NCI-H1436 treated with DMSO at 0.1 percent for 48 hours (cell line): ENCODE results near the gene PTX4.
"Not testable (repeated sequence)": the region's sequence is repeated elsewhere in the genome, so short reads cannot be mapped to it uniquely, and the experiment has no call there.

Experiments
- DNase-seq: peaks from one replicate; lab custom pipeline; 2025; lab: John Stamatoyannopoulos, UW

Gene PTX4

GRCh38 chr16:1481906-1482835 lies 6.6 kb downstream of the PTX4 start:
- DNase-seq: no peak

GRCh38 chr16:1478937-1479336 lies 9.8 kb downstream of the PTX4 start:
- not testable (repeated sequence) for DNase-seq

GRCh38 chr16:1477033-1477432 lies 11.7 kb downstream of the PTX4 start:
- DNase-seq: no peak

- DNase-seq: no peak
Measured at GRCh38 chr16:1475552-1476114, 13.1 kb downstream of the PTX4 start.

- no peak for DNase-seq
Measured at GRCh38 chr16:1474796-1475551, 13.8 kb downstream of the PTX4 start, which contains the start of gene CLCN7. CLCN7 (minus strand) TSS chr16:1475028; CDS start chr16:1474974, 54 bp downstream.

GRCh38 chr16:1474082-1474795 lies 14.5 kb downstream of the PTX4 start:
- DNase-seq: no peak

- no peak for DNase-seq
Measured at GRCh38 chr16:1472974-1473373, 15.8 kb downstream of the PTX4 start.

GRCh38 chr16:1471569-1472194 lies 17.1 kb downstream of the PTX4 start:
- DNase-seq: no peak

GRCh38 chr16:1470481-1471251 lies 18.1 kb downstream of the PTX4 start:
- DNase-seq: no peak

- no peak for DNase-seq
Measured at GRCh38 chr16:1469693-1470201, 19.0 kb downstream of the PTX4 start.

GRCh38 chr16:1469141-1469540 lies 19.6 kb downstream of the PTX4 start:
- not testable (repeated sequence) for DNase-seq

GRCh38 chr16:1468426-1468810 lies 20.3 kb downstream of the PTX4 start:
- DNase-seq: no peak

GRCh38 chr16:1466968-1467521 lies 21.7 kb downstream of the PTX4 start:
- no peak for DNase-seq

- DNase-seq: no peak
Measured at GRCh38 chr16:1466054-1466453, 22.7 kb downstream of the PTX4 start.

- no peak for DNase-seq
Measured at GRCh38 chr16:1465567-1465915, 23.2 kb downstream of the PTX4 start.

- DNase-seq: no peak
Measured at GRCh38 chr16:1464894-1465566, 23.7 kb downstream of the PTX4 start.

- DNase-seq: no peak
Measured at GRCh38 chr16:1464196-1464893, 24.4 kb downstream of the PTX4 start.

- no peak for DNase-seq
Measured at GRCh38 chr16:1461146-1461545, 27.6 kb downstream of the PTX4 start.

- no peak for DNase-seq
Measured at GRCh38 chr16:1460602-1461138, 28.1 kb downstream of the PTX4 start.
